Endothelial cell of umbilical vein (primary cell): ENCODE results near the gene UNC13D.

Experiments
- CTCF ChIP-seq, 2 donors: IDR thresholded peaks; 1 replicate in 1 of 2; 2 replicates in 1 of 2; pipeline ENCODE4 v1.5.1; 2011; ENCODE audit warnings: low read length in 2 of 2, mild to moderate bottlenecking in 2 of 2, moderate library complexity in 2 of 2, control low read depth in 1 of 2, inconsistent platforms in 1 of 2, low read depth in 1 of 2; ENCODE audit not compliant: insufficient read depth in 1 of 2; ENCODE audit errors: extremely low read depth in 1 of 2
- POLR2A ChIP-seq: IDR thresholded peaks from 2 replicates; pipeline ENCODE4 v1.6.1; 2012; ENCODE audit warnings: low read depth, mild to moderate bottlenecking, control low read depth, low read length
- TF ChIP-seq, protein P1 (sequence below): IDR thresholded peaks from 2 replicates; pipeline ENCODE4 v1.6.1; 2011; ENCODE audit not compliant: insufficient read depth, insufficient read length

DNA sequence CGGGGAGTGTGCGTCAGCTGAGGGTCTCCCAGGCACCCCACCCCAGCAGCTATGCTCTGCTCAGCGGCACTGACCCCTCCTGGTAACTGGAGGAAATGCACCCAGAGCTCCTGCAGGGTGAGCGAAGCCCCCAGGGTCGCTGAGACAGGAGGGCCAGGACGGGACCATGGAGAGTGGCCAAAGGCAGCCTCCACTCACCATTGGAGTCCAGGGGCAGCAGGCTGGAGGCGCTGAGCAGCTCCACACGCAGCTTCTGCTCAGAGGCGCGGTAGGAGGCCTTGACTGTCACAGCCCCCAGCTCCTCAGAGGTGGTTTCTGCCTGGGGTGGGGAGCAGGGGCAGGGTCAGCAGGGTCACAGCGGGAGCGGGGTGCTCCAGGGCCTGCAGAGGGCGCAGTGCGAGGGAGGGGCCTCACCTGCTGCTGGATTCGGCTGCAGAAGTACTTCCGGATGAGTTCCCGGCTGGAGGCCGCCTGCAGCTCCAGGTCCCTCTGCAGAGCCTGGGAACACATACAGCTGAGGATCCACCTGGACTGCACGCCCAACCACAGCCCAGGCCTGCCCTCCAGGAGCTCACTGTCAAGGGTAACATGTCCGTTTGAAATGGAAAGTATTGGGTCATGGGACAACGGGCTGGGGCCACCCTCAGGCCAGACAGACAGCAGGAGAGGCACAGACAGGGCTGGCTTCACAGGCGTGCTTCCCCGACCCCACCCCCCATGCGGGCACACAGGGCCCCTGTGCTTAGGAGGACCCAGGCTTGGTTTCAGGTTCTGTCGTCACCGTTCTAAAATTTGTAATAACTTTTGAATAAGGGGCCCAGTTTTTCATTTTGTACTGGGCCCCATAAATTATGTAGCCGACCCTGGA, 13.8 kb downstream of the UNC13D start:
- TF ChIP-seq, protein P1, sequence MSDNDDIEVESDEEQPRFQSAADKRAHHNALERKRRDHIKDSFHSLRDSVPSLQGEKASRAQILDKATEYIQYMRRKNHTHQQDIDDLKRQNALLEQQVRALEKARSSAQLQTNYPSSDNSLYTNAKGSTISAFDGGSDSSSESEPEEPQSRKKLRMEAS: no peak
- TF ChIP-seq CTCF (IDR thresholded peaks at IDR 0.05; ENCODE audit: extremely low read depth in 1 of 2, insufficient read depth in 1 of 2, low read depth in 1 of 2, low read length in 2 of 2) (peak; percentile 56 to 80), POLR2A (no peak)
